A549 (cell line): ENCODE data around the gene ZMYND8.
A peak's percentile ranks its signal among the peaks of the same experiment; 100 is the strongest.

Experiments
- CHD4 ChIP-seq: fragments of 200-600 bp; sonication (generic); IDR thresholded peaks from 2 replicates; pipeline ENCODE4 v1.6.1; 2016; ENCODE audit warnings: antibody characterized with exemption, mild to moderate bottlenecking, borderline replicate concordance
- EP300 ChIP-seq, 2 experiments: fragments of >200 bp; sonication (Bioruptor Twin); formaldehyde crosslinking; IDR thresholded peaks; 2 replicates in 1 of 2; 3 replicates in 1 of 2; pipeline ENCODE4 v1.6.1; 2016 to 2017
- KDM1A ChIP-seq: fragments of 200-600 bp; sonication (generic); IDR thresholded peaks from 2 replicates; pipeline ENCODE4 v1.6.1; 2016; ENCODE audit warnings: low read depth, mild to moderate bottlenecking
- MYC ChIP-seq: IDR thresholded peaks from 2 replicates; pipeline ENCODE4 v1.6.1; 2012; ENCODE audit warnings: mild to moderate bottlenecking, inconsistent platforms, low read length, improper control_type of control experiment, borderline replicate concordance
- POLR2A ChIP-seq: IDR thresholded peaks from 2 replicates; pipeline ENCODE4 v1.6.1; 2012; ENCODE audit warnings: mild to moderate bottlenecking, low read length
- POLR2AphosphoS2 ChIP-seq: conservative IDR thresholded peaks from 2 replicates; pipeline ENCODE4 v1.6.1; 2012; ENCODE audit warnings: low read length, improper control_type of control experiment, inconsistent platforms
- SREBF2 ChIP-seq: fragments of 450-650 bp; IDR thresholded peaks from 2 replicates; pipeline ENCODE4 v1.6.1; 2014; ENCODE audit warnings: mild to moderate bottlenecking, moderate library complexity
- ZFP36 ChIP-seq: fragments of 450-650 bp; IDR thresholded peaks from 2 replicates; pipeline ENCODE4 v1.6.1; 2014; ENCODE audit warnings: borderline replicate concordance; ENCODE audit not compliant: partially characterized antibody
- TF ChIP-seq, protein P1 (sequence below): fragments of >200 bp; sonication (Bioruptor Twin); formaldehyde crosslinking; IDR thresholded peaks from 3 replicates; pipeline ENCODE4 v1.5.1; 2016
- TF ChIP-seq, protein P2 (sequence below): fragments of 450-650 bp; IDR thresholded peaks from 2 replicates; pipeline ENCODE4 v1.6.1; 2014; ENCODE audit warnings: antibody characterized with exemption

DNA sequence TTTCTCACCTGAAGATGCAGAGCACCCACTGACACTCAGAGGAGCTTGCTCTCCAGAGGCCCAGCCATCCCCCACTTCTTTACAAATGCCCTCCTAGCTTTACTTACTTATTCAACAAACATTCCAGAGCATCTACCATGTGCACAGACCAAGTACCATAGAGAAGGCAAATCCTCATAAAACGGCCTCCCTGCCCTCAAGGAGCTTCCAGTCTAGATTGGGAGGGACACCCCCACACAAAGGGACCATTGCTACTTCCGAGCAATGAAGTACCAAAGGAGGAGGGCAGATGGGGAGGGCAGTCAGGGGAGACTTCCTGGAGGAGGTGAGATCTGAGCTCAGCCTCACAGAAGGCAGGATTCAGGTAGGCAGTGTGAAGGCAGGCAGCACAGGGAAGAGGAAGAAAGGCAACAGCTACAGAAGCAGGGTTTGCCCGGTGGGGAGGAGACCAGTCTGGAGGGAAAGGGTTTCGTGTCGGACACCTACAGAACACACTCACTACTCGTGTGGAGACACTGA is 108.0 kb downstream of the ZMYND8 start:
- TF ChIP-seq, protein P1, sequence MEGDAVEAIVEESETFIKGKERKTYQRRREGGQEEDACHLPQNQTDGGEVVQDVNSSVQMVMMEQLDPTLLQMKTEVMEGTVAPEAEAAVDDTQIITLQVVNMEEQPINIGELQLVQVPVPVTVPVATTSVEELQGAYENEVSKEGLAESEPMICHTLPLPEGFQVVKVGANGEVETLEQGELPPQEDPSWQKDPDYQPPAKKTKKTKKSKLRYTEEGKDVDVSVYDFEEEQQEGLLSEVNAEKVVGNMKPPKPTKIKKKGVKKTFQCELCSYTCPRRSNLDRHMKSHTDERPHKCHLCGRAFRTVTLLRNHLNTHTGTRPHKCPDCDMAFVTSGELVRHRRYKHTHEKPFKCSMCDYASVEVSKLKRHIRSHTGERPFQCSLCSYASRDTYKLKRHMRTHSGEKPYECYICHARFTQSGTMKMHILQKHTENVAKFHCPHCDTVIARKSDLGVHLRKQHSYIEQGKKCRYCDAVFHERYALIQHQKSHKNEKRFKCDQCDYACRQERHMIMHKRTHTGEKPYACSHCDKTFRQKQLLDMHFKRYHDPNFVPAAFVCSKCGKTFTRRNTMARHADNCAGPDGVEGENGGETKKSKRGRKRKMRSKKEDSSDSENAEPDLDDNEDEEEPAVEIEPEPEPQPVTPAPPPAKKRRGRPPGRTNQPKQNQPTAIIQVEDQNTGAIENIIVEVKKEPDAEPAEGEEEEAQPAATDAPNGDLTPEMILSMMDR = no peak
- TF ChIP-seq POLR2A (no peak), SREBF2 (no peak), EP300 (IDR thresholded peaks at IDR 0.05) (no peak), MYC (no peak), KDM1A (no peak), POLR2AphosphoS2 (no peak), ZFP36 (peak; percentile 38), CHD4 (no peak)
- TF ChIP-seq, protein P2, sequence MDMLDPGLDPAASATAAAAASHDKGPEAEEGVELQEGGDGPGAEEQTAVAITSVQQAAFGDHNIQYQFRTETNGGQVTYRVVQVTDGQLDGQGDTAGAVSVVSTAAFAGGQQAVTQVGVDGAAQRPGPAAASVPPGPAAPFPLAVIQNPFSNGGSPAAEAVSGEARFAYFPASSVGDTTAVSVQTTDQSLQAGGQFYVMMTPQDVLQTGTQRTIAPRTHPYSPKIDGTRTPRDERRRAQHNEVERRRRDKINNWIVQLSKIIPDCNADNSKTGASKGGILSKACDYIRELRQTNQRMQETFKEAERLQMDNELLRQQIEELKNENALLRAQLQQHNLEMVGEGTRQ = no peak
